PFSK-1 (cell line): Measurements from ENCODE around the gene LIMS2.

ENCODE experiments used
- FOXP2 ChIP-seq: optimal IDR thresholded peaks from 2 replicates; pipeline ENCODE3; 2011; ENCODE audit warnings: borderline replicate concordance, control low read depth, inconsistent platforms; ENCODE audit not compliant: insufficient read depth; ENCODE audit errors: extremely low read length, extremely low read depth
- POLR2AphosphoS5 ChIP-seq: IDR thresholded peaks from 2 replicates; pipeline ENCODE4 v1.6.1; 2012; ENCODE audit warnings: low read depth, mild to moderate bottlenecking, control low read depth, low read length, moderate library complexity
- REST ChIP-seq, 2 experiments: IDR thresholded peaks; 2 replicates each; pipeline versions ENCODE4 v1.6.1 to v1.8.0; 2011 to 2012; ENCODE audit warnings: low read depth in 2 of 2, low read length in 2 of 2, control low read depth in 1 of 2, inconsistent platforms in 1 of 2, mild to moderate bottlenecking in 1 of 2, moderate library complexity in 1 of 2; ENCODE audit not compliant: insufficient read depth in 1 of 2
- SIN3A ChIP-seq: IDR thresholded peaks from 2 replicates; pipeline ENCODE4 v1.6.1; 2012; ENCODE audit warnings: mild to moderate bottlenecking, low read length, moderate library complexity, borderline replicate concordance; ENCODE audit not compliant: insufficient read depth
- TAF1 ChIP-seq: IDR thresholded peaks from 2 replicates; pipeline ENCODE4 v1.6.1; 2012; ENCODE audit warnings: low read length, control low read depth, borderline replicate concordance; ENCODE audit not compliant: insufficient read depth

The LIMS2 gene

GRCh38 chr2:127649100-127649611 is 26.2 kb downstream of the LIMS2 start:
- no peak for TF ChIP-seq FOXP2
- TF ChIP-seq TAF1 = no peak
- no peak for TF ChIP-seq POLR2AphosphoS5
- TF ChIP-seq SIN3A = no peak

- TF ChIP-seq FOXP2 = no peak
- no peak for TF ChIP-seq REST (IDR thresholded peaks at IDR 0.05; ENCODE audit: insufficient read depth in 1 of 2, low read depth in 2 of 2, low read length in 2 of 2)
Measured at GRCh38 chr2:127648321-127648720, 27.0 kb downstream of the LIMS2 start.

- TF ChIP-seq POLR2AphosphoS5 (no peak), TAF1 (no peak)
Measured at GRCh38 chr2:127647242-127648190, 27.8 kb downstream of the LIMS2 start.

GRCh38 chr2:127646487-127647241 is 28.7 kb downstream of the LIMS2 start:
- TF ChIP-seq SIN3A = no peak
- TF ChIP-seq TAF1 = no peak
- TF ChIP-seq FOXP2 = no peak
- TF ChIP-seq POLR2AphosphoS5 = no peak
- no peak for TF ChIP-seq REST (IDR thresholded peaks at IDR 0.05; ENCODE audit: insufficient read depth in 1 of 2, low read depth in 2 of 2, low read length in 2 of 2)

GRCh38 chr2:127645395-127646291 is 29.7 kb downstream of the LIMS2 start, which contains the start of gene GPR17:
TSS of gene GPR17 (plus strand) at chr2:127646153. CDS start at chr2:127650736, 4,583 bp downstream.
- TF ChIP-seq REST (IDR thresholded peaks at IDR 0.05; ENCODE audit: insufficient read depth in 1 of 2, low read depth in 2 of 2, low read length in 2 of 2) (no peak), TAF1 (no peak), SIN3A (no peak), FOXP2 (no peak), POLR2AphosphoS5 (no peak)
